Measurements from ENCODE around the gene SPATS2. TPM values are rescaled to one million over a fixed set of nuclear protein-coding genes. Genes with fewer than 3 reads are reported as not detected.

SPATS2 gene
- total RNA-seq, 1 experiment from 2014 or later, result 32.3 TPM

DNA sequence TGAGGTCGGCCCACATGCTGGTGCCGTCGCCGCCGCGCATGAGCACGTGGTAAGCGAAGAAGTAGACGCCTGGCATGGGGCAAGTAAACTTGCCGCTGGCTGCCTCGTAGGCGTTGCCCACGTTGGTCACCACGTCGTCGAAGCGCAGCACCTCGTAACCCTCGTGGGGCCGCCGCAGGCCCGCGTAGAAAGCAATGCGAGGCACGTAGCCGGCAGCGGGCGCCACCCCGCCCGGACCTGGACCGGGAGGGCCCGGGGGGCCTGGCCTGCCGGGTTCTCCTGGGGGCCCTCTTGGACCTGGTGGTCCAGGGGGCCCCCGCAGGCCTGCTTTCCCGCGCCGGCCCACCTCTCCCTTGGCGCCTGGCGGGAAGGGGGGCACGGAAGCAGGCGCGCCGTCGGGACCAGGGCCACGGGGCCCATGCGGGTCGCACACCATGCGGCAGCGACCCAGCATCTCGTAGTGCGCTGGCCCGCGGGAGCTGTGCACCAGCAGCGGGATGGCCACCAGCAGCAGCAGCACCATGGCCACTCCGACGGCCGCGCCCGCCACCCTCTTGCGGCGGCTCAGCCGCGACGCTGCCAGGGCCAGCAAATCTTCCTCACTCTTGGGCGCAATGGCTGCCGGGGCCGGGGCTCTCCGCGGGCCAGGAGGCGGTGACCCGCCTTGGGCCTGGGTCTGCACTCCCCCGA is 31.2 kb upstream of the SPATS2 start:
- no peak for DNase-seq (ENCODE audit: low read depth)

DNA sequence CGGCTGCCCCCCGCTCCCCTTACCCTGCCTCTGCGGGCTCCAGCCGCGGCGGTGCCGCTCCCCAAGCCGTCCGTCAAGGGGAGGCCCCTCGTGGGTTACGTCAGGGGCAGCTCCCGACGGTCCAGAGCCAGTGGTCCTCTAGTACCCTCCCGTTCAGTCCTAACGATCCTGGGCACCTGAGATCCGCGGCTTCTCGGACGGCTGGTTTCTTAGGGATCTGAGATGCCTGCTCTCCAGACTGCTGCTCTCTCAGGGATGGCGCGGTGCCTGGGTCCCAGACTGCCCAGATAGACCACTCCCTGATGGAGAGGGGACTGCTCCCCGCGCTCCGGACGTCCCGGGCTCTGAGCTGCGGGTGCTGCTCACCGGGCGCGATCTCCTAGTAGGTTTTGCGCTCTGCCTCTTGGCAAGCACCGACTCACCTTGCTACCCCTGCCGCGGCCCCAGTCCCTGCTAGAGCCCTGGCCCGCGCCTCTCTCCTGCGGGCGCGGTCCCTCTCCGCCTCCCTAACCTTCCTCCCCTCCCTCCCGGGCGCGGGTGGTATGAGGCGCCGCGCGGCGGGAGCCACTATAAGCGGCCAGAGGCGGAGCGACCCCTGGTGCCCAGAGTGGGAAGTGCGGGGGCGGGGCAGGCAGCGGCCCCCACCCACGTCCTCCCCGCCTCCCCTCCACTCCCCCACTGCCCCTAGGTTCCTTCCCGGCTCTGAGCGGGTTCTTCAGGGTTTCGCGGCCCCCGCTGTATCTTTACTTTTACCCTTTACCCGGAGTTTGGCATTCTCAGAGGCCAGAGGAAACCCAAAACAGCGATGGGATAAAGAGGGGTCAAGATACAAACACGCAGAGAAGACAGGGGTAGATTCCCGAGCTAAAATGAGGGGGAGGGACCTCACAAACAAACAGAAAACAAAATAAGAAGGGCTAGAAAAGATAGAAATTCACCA is 30.3 kb upstream of the SPATS2 start, which contains the start of gene C1QL4:
Gene C1QL4, minus strand, starts transcription at position 544 of the 940 bp plus-strand sequence. CDS start 711 bp downstream, outside the sequence.
- DNase-seq (ENCODE audit: low read depth), result peak; percentile 85

DNA sequence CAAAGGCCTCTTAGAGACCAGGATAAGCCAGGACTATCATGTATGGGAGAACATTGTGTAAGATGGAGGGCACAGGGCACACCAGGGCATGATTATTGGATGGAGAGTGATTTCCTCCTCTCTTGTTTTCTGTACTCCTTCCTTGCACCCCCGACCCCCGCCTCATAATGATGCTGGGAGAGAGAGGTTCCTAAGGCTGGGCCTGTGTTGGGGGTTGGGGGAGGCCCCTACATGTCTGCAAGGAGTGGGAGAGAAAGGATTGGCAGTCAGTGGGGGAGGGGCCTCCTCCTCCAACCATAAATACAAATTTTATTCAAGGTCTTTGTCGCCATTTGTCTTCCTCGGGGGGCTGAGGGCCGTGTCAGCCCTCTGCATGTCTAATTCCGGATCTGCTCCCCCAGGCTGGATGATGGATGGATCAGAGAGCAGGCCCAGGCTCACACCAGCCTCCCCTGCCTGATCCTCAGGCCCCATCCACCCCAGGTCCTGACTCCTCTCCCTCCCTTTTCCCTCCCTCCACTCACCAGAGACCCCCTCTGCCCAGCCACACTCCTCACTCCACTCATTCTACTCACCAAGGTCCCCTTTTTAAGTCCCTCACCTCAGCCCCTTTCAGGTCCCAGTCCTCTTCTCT is 28.3 kb upstream of the SPATS2 start:
- no peak for DNase-seq (ENCODE audit: low read depth)

DNA sequence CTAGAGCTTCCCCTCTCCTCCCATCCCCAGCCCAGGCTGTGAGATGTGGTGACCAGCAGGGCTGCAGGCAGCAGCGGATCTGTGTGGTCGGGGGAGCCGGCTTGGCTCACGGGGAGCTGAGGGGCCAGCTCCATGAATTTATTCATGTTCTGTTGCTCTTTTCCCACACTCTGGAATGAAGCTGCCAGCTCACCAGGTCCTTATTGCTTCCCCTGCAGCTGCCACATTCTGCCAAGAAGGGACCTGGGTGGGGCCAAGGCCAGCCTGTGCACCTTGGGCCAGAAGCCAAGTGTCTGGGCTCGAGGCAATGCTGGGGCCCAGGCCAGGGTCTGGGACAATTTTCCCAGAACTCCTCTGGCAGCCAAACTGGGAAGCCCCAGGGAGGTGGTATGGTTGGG is 27.8 kb upstream of the SPATS2 start:
- DNase-seq (ENCODE audit: low read depth), result no peak

DNA sequence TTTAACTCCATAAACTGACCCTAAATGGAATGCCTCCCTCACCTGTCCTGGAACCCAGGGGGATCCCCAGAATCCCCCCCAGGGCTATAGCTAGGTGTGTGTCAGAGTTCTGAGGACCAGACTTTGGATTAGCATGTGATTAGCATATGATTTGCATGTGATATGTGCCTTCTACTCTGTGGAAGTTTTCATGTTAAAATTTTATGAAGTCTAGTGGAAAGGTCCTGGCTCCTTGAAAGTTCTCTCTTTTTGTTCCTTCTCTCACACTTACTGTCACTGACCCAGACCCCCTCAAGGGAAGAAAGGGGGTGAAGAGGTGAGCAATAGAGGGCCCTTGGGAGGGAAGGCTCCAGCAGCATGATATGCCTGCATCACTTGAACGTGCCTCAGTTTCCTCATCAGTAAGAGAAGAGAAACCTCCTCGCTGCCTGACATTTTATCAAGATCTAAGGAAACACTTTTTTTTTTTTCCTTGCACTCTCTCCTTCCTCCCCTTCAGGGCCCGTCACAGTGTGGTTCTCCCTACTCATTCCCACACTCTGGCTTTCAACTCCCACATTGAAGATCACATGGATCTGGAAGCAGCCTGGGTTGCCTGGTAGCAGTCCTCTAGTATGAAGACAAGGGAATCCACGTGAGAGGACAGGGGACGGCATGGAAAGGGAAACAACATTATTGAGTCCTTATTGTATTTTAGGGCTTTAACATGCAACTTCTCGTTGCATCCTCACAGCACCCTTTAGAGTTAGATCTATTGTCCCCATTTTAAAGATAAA is 27.0 kb upstream of the SPATS2 start:
- no peak for DNase-seq (ENCODE audit: low read depth)

DNA sequence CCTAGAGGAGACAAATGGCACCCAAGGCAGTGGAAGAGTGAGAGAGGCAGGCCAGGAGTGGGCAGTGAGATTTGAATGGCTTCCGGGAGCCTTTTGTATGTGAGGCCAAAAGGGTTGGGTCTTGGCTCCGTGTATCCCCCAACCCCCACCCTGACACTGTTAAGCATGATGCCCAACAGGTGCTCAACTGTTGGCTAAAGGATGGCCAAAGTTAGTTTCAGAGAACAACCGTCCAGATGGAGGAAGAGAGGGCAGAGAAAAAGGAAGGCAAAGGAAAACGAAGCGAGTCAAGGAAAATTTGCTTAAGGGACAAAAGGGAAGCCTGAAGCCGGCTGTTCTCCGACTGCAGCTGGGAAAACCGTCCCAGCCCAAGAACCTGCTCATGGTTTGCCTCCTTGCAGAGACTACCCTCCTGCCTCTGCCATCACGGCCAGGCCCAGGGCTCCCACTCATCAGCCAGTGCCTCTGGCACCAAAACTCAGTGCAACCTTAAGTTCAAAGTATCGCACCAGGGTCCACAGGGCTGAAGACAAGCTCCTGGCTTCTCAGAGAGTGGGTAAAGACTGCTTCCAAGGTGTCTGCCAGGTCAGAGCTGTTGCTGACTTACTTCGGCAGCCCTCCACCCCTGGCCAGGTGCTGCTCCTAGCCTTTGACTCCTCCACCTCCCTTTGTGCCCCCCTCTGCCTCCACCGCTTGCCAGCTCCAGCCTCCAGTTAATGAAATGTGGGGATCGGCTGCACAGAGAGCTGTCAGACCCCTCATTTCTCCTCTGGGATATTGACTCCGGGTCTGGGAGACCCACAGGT is 26.1 kb upstream of the SPATS2 start:
- no peak for DNase-seq (ENCODE audit: low read depth)

DNA sequence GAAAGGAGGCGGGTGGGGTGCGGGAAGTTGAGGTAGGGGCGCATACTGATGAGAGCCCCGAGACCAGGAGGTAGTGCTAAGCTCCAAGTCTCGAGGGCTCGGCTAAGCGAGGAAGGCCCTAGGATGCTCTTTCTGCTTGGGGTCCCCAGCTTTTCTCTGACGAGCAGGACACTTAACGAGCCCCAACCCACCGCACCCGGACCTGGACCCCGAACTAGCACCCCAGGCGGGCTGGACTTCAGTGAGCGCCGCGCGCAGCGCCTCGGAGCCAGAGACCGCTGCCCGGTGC is 25.5 kb upstream of the SPATS2 start:
- DNase-seq (ENCODE audit: low read depth), result no peak

DNA sequence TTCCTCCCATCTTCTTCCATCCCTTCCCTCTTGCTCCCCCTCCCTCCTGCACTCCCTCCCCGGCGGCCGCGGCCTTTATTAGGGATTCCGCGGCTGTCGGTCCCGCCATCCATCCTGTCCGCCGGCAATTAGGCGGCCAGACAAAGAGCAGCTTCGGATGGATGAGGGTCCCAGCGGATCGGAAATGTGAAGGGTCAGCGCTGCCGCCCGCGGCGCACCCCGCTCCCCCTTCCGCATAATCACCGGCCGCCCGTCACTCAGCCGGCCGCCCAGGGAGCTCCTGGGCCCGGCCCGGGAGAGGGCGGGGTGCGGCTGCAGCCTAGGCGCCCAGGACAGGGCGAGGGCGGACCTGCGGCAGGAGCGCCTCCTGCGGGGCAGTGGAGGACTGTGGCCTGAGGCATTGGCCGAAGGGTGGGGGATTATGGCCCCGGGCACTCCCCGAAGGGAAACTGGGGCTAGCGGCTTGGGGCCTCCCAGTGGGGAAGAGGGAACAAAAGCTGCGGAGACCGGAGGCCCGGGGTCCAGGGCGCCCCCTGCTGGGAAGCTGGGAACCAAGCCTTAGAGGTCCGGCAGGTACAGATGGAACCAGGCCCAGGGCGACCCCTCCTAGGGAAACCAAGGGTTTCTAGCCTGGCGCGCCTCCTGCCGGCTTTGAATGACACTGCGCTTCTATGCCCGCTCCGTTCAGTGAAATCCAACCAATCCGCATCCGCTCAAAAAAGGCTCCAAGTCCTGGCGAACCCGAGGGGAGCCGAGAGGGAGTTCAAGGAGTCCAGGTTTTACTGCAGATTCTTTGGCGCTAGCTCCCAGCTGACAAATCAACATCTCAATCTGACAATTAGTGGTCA is 25.0 kb upstream of the SPATS2 start:
- DNase-seq (ENCODE audit: low read depth), result peak; percentile 94

DNA sequence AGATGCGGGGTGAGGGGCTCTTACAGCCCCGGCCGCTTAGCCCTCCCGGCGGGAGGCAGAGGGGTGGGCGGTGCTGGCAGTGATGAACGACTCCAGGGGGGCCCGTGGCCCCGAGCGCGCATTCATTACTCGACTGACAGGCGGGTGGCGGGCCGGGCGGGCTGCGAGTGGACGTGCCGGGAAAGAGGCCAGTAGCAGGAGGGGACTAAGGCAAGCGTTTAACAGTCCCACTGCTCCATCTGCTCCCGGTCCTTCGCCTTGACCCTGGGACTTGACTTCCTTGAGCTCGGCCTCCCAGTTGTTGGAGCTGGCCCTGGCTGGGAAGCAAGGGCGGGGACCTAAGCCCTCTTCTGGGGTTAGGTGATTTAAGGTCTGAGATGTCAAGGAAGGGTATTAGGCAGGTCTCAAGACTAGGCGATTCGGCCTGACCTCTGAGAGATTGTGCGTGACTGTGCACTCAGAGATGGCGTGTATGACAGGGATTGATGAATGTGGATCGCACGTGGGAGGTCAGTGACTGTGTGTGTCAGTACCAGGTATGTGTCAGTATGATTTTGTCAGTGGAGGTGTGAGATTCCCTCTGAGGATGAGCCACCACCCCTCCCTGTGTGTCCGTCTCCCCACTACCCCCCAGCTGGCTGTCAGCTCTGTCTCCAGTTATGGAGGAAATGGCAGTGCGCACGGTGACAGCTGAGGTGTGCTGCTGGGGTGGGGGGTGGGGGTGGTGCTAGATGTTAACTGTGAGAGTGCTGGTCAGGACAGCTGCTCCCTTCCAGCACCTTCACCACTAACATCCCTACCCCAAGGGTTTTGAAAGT is 24.1 kb upstream of the SPATS2 start:
- DNase-seq (ENCODE audit: low read depth), result no peak

DNA sequence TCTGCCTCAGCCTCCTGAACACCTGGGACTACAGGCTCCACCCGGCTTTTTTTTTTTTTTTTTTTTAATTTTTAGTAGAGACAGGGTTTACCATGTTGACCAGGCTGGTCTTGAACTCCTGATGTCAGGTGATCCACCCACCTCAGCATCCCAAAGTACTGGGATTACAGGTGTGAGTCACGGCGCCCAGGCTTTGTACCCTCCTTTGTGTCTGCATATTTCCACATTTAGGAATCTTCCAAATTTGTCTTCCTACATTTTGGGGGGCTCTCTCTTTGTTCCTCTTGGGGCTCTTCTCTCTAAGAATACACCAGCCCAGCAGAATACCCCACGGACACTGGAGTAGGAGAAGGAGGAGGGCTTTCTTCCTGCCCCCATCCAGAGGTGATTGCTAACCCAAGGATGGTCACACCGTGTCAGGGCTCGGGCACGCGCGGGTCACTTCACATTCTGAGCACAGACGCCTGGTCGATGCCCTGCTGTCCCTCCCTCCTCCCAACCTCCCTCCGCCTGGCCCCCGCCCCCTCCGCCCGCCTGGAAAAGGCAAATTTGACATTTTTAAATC is 22.7 kb upstream of the SPATS2 start:
- DNase-seq (ENCODE audit: low read depth), result no peak

DNA sequence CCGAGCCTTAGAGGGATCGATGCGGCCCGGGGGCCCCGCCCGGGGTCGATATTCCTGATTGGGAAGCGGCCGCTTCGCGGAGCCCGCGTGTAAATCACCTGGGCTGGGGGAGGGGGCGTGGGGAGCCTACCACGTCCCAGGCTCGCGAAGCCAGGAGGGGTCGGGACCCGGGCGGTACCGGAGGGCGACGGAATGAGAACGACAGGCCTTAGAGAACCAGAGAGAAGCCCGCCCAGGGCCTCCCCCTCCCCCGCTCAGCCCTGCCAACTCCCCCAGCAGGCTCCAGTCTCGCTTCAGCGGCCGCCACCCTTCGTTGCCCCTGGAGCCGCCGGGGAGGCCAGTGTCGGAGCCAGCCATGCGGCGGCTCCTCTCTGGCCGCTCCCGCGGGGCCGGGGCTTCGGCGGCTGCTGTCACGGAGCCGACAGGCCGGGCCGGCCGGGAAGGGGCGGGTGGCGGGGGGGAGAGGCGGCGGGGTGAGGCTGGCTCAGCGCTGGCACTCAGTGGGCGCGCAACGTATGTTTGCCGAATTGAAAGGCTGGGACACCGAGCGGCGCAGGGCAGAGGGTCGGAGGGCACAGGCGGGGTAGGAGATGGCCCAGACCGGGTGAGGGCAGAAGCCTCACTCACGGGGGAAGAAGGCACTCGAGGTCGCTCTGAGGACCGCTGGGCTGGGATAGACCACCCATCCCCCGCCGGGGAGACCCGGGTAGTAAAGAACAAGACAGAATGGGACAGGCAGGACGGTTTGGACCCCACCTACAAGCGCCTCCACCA is 22.0 kb upstream of the SPATS2 start:
- peak; percentile 59 for DNase-seq (ENCODE audit: low read depth)

DNA sequence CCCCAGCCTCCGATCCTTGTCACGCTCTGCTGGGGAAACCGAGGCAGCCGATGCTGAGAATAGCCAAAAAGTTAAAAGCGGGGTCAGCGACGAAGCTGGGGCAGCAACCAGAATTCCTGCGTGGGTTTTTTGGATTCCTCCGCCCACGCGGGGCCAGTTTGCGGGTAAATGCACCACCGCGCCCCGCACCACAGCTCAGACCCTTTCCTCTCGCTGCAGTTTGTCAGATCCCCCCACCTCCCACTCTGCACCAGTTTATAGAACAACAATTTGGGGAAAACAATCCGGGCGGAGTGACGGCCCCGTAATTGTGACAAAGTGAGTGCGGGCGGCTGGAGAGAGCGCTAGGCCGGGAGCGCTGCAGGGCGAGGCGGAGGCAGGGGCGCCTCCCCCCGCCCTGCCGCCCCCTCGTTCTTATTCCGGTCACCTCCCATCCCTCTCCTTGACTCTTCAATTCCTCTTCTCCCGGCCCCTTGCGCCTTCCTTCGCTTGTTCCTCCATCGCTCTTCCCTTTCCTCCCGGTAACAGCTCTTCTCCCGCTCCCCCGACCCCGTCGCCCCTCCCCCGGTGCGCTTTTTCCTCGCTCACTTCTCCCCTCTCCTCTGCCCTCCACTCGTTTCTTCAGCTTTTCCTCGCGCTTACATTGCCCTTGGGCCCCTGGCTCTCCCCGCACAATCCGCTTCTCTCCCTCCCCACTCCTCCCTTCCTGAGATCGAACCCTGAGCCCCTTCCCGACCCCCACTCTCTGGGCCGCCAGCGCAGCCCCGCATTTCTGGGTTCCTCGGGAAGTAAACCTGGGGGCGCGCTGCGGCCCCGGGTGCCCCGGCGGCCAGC is 21.2 kb upstream of the SPATS2 start:
- no peak for DNase-seq (ENCODE audit: low read depth)

DNA sequence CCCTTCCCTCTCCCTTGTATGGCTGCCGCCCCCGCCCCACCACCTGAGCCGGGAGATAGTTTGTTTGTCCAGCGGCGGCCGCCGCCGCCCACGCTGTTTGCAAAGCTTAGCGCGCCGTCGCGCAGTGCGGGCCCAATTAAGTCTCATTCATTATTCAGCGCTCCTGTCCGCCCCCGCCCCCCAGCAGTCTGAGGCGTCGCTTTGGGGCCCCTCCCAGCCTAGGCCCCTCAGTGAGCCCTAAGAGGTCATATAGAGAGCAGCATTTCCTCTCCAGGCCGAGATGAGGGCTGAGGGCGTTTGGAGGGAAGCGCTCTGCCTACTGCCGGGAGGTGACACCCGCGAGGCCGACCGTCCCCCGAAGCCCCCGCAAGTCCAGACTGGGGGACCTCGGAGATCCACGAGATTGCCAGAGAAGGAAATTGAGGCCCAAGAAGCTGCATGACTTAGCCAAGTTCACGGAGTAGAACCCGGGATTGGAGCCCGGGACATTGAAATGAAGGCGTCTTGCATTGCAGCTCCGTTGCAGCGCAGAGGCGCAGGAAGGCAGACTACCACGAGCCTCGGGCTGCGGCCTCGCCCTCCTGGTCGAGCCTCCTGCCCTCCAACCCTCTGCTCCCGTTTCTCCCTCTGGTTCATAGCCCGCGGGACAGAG is 20.5 kb upstream of the SPATS2 start, which contains the start of gene DNAJC22:
Gene DNAJC22, plus strand, starts transcription at position 230 of the 652 bp plus-strand sequence. CDS start 1,985 bp downstream, outside the sequence.
- DNase-seq (ENCODE audit: low read depth), result peak; percentile 65

DNA sequence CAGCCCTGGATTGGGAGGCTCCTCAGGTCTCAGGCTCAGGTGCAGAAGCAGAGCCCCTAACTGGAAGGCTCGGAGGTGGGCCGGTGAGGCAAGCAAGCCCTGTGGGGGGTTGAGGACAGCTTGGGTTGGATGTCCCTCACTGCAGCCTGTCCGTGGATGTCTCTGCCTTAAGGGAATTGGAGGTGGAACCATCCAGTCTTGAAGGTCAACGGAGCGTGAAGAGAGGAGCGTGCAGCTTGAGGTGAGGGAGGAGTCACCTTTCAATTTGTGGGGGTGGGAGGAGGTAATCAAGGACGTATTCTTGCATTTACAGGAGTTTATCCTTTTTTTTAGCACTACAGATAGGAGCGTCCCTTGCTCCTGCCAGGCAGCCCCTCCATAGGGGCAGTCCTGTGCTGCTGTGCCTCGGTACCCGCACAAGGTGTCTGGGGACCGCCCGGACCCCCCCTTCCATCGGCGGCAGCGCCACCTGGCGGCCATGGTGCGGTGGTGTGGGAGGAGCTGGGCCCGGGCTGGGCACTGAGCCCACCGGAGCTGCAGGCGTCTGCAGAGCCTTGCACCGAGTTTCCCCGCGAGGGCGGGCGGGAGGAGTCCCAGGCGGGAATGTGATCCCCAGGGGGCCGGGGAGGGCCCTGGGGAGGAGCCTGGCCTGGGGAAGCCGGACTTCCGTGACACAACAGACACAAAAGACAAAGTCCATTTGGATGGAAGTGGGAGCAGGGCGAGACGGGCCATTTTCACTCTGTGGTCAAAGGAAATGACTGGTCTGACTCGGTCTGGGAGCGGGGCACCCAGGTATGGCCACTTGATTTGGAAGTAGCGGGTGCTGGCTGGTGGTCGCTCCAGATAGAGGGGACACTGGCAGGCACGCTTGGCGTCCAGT is 19.7 kb upstream of the SPATS2 start:
- peak; percentile 91 for DNase-seq (ENCODE audit: low read depth)

DNA sequence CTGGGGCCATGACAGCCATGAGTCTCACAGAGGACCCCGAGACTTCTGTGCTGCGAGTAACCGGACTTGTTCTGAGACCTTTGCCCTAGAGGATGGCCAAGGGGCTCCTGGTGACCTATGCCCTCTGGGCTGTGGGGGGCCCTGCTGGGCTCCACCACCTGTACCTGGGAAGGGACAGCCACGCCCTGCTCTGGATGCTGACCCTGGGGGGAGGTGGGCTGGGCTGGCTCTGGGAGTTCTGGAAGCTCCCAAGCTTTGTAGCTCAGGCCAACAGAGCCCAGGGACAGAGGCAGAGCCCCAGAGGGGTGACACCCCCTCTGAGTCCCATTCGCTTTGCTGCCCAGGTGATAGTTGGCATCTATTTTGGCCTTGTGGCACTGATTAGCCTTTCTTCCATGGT is 18.5 kb upstream of the SPATS2 start:
- no peak for DNase-seq (ENCODE audit: low read depth)
